ENCODE measurements around the gene CD9.
A peak's percentile ranks its signal among the peaks of the same experiment; 100 is the strongest.

The CD9 gene

GRCh38 chr12:6212086-6212485 is 11.9 kb downstream of the CD9 start:
- no peak overlapping the region for H4K91ac ChIP-seq (ENCODE audit: low read depth, low read length, poor library complexity)
- H3K27ac ChIP-seq (replicated peaks; ENCODE audit: low read length): no peak overlapping the region
- H3K4ac ChIP-seq (ENCODE audit: low read length): no peak overlapping the region
- no peak overlapping the region for H3K9ac ChIP-seq (ENCODE audit: low read depth, low read length, poor library complexity)
- H4K8ac ChIP-seq (ENCODE audit: low read depth, low read length): no peak overlapping the region
- H3K4me3 ChIP-seq (ENCODE audit: low read length in 2 of 2): no peak overlapping the region
- H3K4me1 ChIP-seq (ENCODE audit: control insufficient read depth in 2 of 2, insufficient read depth in 1 of 2, low read depth in 1 of 2, low read length in 2 of 2): peaks cover 10 to 29% of the 10 kb centered on the region in 2 donors
- H2BK12ac ChIP-seq (ENCODE audit: low read length): no peak overlapping the region
- no peaks in the 10 kb centered on the region for H3K36me3 ChIP-seq (replicated peaks in 1 of 2; ENCODE audit: control insufficient read depth in 2 of 2, insufficient read depth in 2 of 2, low read length in 2 of 2)
- H3K23ac ChIP-seq (ENCODE audit: low read depth, low read length, poor library complexity): no peak overlapping the region
- H3K27me3 ChIP-seq (ENCODE audit: control insufficient read depth in 3 of 3, insufficient read depth in 3 of 3, low read depth in 1 of 3, low read length in 3 of 3): no peaks in the 10 kb centered on the region
- H3K9me3 ChIP-seq (replicated peaks in 1 of 2; ENCODE audit: control insufficient read depth in 2 of 2, insufficient read depth in 1 of 2, low read depth in 1 of 2, low read length in 2 of 2): no peaks in the 10 kb centered on the region
- peak overlapping the region; percentile 18 for H2AFZ ChIP-seq (ENCODE audit: low read length)
- H2BK120ac ChIP-seq (ENCODE audit: low read depth, low read length): no peak overlapping the region
- no peak overlapping the region for H3K18ac ChIP-seq (ENCODE audit: low read length)
- peak overlapping the region; percentile 31 for H2AK5ac ChIP-seq (ENCODE audit: low read depth, low read length)
- no peak overlapping the region for H3K4me2 ChIP-seq (ENCODE audit: insufficient read depth, low read length, poor library complexity, severe bottlenecking)
- no peaks in the 10 kb centered on the region for H3K79me1 ChIP-seq (ENCODE audit: low read depth, low read length)
- no peak overlapping the region for H2BK15ac ChIP-seq (ENCODE audit: low read length)
- no peak overlapping the region for H2BK5ac ChIP-seq (ENCODE audit: low read length)
- no CpG with 5 or more reads among the region's 7 CpGs for WGBS, 2 donors (ENCODE audit: extremely low coverage in 2 of 2, insufficient read length in 2 of 2, insufficient replicate concordance in 1 of 2)
- no peak overlapping the region for H3K14ac ChIP-seq (ENCODE audit: low read length)
- no peak for DNase-seq (ENCODE audit: low spot score)

- Histone ChIP-seq H3K9ac (ENCODE audit: low read depth, low read length, poor library complexity) (no peak overlapping the region), H2BK120ac (ENCODE audit: low read depth, low read length) (no peak overlapping the region), H3K4me1 (ENCODE audit: control insufficient read depth in 2 of 2, insufficient read depth in 1 of 2, low read depth in 1 of 2, low read length in 2 of 2) (peaks cover 10 to 29% of the 10 kb centered on the region in 2 donors), H3K4me2 (ENCODE audit: insufficient read depth, low read length, poor library complexity, severe bottlenecking) (no peak overlapping the region), H3K79me1 (ENCODE audit: low read depth, low read length) (no peaks in the 10 kb centered on the region), H3K9me3 (replicated peaks in 1 of 2; ENCODE audit: control insufficient read depth in 2 of 2, insufficient read depth in 1 of 2, low read depth in 1 of 2, low read length in 2 of 2) (no peaks in the 10 kb centered on the region), H2BK5ac (ENCODE audit: low read length) (no peak overlapping the region), H4K91ac (ENCODE audit: low read depth, low read length, poor library complexity) (no peak overlapping the region), H3K18ac (ENCODE audit: low read length) (no peak overlapping the region), H3K36me3 (replicated peaks in 1 of 2; ENCODE audit: control insufficient read depth in 2 of 2, insufficient read depth in 2 of 2, low read length in 2 of 2) (no peaks in the 10 kb centered on the region), H2BK12ac (ENCODE audit: low read length) (no peak overlapping the region), H3K27ac (replicated peaks; ENCODE audit: low read length) (no peak overlapping the region), H3K4me3 (ENCODE audit: low read length in 2 of 2) (no peak overlapping the region), H3K4ac (ENCODE audit: low read length) (no peak overlapping the region), H2BK15ac (ENCODE audit: low read length) (no peak overlapping the region), H2AK5ac (ENCODE audit: low read depth, low read length) (no peak overlapping the region), H3K14ac (ENCODE audit: low read length) (no peak overlapping the region), H3K27me3 (ENCODE audit: control insufficient read depth in 3 of 3, insufficient read depth in 3 of 3, low read depth in 1 of 3, low read length in 3 of 3) (no peaks in the 10 kb centered on the region), H4K8ac (ENCODE audit: low read depth, low read length) (no peak overlapping the region), H3K23ac (ENCODE audit: low read depth, low read length, poor library complexity) (no peak overlapping the region), H2AFZ (ENCODE audit: low read length) (no peak overlapping the region)
- no peak for DNase-seq (ENCODE audit: low spot score)
- no CpG with 5 or more reads among the region's 6 CpGs for WGBS, 2 donors (ENCODE audit: extremely low coverage in 2 of 2, insufficient read length in 2 of 2, insufficient replicate concordance in 1 of 2)
These were observed 13.8 kb downstream of the CD9 start for GRCh38 chr12:6213969-6214368.

GRCh38 chr12:6214633-6215032 is 14.4 kb downstream of the CD9 start:
- Histone ChIP-seq H3K4me2 (ENCODE audit: insufficient read depth, low read length, poor library complexity, severe bottlenecking) (no peak overlapping the region), H2BK12ac (ENCODE audit: low read length) (no peak overlapping the region), H2BK120ac (ENCODE audit: low read depth, low read length) (no peak overlapping the region), H2AK5ac (ENCODE audit: low read depth, low read length) (no peak overlapping the region), H4K91ac (ENCODE audit: low read depth, low read length, poor library complexity) (no peak overlapping the region), H3K14ac (ENCODE audit: low read length) (no peak overlapping the region), H3K4me1 (ENCODE audit: control insufficient read depth in 2 of 2, insufficient read depth in 1 of 2, low read depth in 1 of 2, low read length in 2 of 2) (peaks cover 10 to 29% of the 10 kb centered on the region in 2 donors), H2AFZ (ENCODE audit: low read length) (peak overlapping the region; percentile 54), H3K18ac (ENCODE audit: low read length) (no peak overlapping the region), H2BK5ac (ENCODE audit: low read length) (no peak overlapping the region), H3K9ac (ENCODE audit: low read depth, low read length, poor library complexity) (no peak overlapping the region), H3K23ac (ENCODE audit: low read depth, low read length, poor library complexity) (no peak overlapping the region), H2BK15ac (ENCODE audit: low read length) (no peak overlapping the region), H3K9me3 (replicated peaks in 1 of 2; ENCODE audit: control insufficient read depth in 2 of 2, insufficient read depth in 1 of 2, low read depth in 1 of 2, low read length in 2 of 2) (no peaks in the 10 kb centered on the region), H3K4ac (ENCODE audit: low read length) (no peak overlapping the region), H3K79me1 (ENCODE audit: low read depth, low read length) (no peaks in the 10 kb centered on the region), H4K8ac (ENCODE audit: low read depth, low read length) (no peak overlapping the region), H3K36me3 (replicated peaks in 1 of 2; ENCODE audit: control insufficient read depth in 2 of 2, insufficient read depth in 2 of 2, low read length in 2 of 2) (no peaks in the 10 kb centered on the region), H3K4me3 (ENCODE audit: low read length in 2 of 2) (no peak overlapping the region), H3K27ac (replicated peaks; ENCODE audit: low read length) (no peak overlapping the region), H3K27me3 (ENCODE audit: control insufficient read depth in 3 of 3, insufficient read depth in 3 of 3, low read depth in 1 of 3, low read length in 3 of 3) (no peaks in the 10 kb centered on the region)
- DNase-seq (ENCODE audit: low spot score): no peak
- WGBS, 2 donors (ENCODE audit: extremely low coverage in 2 of 2, insufficient read length in 2 of 2, insufficient replicate concordance in 1 of 2): no CpG with 5 or more reads among the region's 7 CpGs

GRCh38 chr12:6215120-6215807 is 15.1 kb downstream of the CD9 start:
- no peak for DNase-seq (ENCODE audit: low spot score)
- no peak overlapping the region for H3K27ac ChIP-seq (replicated peaks; ENCODE audit: low read length)
- no CpG with 5 or more reads among the region's 10 CpGs for WGBS, 2 donors (ENCODE audit: extremely low coverage in 2 of 2, insufficient read length in 2 of 2, insufficient replicate concordance in 1 of 2)

More at GRCh38 chr12:6215120-6215807, 15.1 kb downstream of the CD9 start:
- H3K27me3 ChIP-seq (ENCODE audit: control insufficient read depth in 3 of 3, insufficient read depth in 3 of 3, low read depth in 1 of 3, low read length in 3 of 3): no peaks in the 10 kb centered on the region
- no peak overlapping the region for H3K4ac ChIP-seq (ENCODE audit: low read length)
- no peak overlapping the region for H3K23ac ChIP-seq (ENCODE audit: low read depth, low read length, poor library complexity)
- no peak overlapping the region for H3K4me3 ChIP-seq (ENCODE audit: low read length in 2 of 2)
- H3K18ac ChIP-seq (ENCODE audit: low read length): no peak overlapping the region
- H2BK15ac ChIP-seq (ENCODE audit: low read length): no peak overlapping the region
- no peak overlapping the region for H2BK5ac ChIP-seq (ENCODE audit: low read length)
- no peak overlapping the region for H4K91ac ChIP-seq (ENCODE audit: low read depth, low read length, poor library complexity)
- H3K79me1 ChIP-seq (ENCODE audit: low read depth, low read length): no peaks in the 10 kb centered on the region
- no peak overlapping the region for H2AK5ac ChIP-seq (ENCODE audit: low read depth, low read length)
- no peak overlapping the region for H4K8ac ChIP-seq (ENCODE audit: low read depth, low read length)
- no peaks in the 10 kb centered on the region for H3K9me3 ChIP-seq (replicated peaks in 1 of 2; ENCODE audit: control insufficient read depth in 2 of 2, insufficient read depth in 1 of 2, low read depth in 1 of 2, low read length in 2 of 2)
- H3K4me1 ChIP-seq (ENCODE audit: control insufficient read depth in 2 of 2, insufficient read depth in 1 of 2, low read depth in 1 of 2, low read length in 2 of 2): peaks cover 10 to 32% of the 10 kb centered on the region in 2 donors
- H3K36me3 ChIP-seq (replicated peaks in 1 of 2; ENCODE audit: control insufficient read depth in 2 of 2, insufficient read depth in 2 of 2, low read length in 2 of 2): no peaks in the 10 kb centered on the region
- peak overlapping the region; percentile 54 for H2AFZ ChIP-seq (ENCODE audit: low read length)
- no peak overlapping the region for H3K9ac ChIP-seq (ENCODE audit: low read depth, low read length, poor library complexity)
- H3K14ac ChIP-seq (ENCODE audit: low read length): no peak overlapping the region
- H2BK120ac ChIP-seq (ENCODE audit: low read depth, low read length): no peak overlapping the region
- H3K4me2 ChIP-seq (ENCODE audit: insufficient read depth, low read length, poor library complexity, severe bottlenecking): no peak overlapping the region
- no peak overlapping the region for H2BK12ac ChIP-seq (ENCODE audit: low read length)

All from neuronal stem cell (in vitro differentiated cells).